ENCODE measurements around the gene MTERF1.

The MTERF1 gene

GRCh38 chr7:91922857-91923256 is 42.4 kb upstream of the MTERF1 start:
- TF ChIP-seq POLR2AphosphoS5 (IDR thresholded peaks at IDR 0.05; ENCODE audit: low read depth), result no peak
- TF ChIP-seq REST (IDR thresholded peaks at IDR 0.05; ENCODE audit: insufficient replicate concordance, low read depth), result no peak
- TF ChIP-seq CTCF (IDR thresholded peaks at IDR 0.05; ENCODE audit: insufficient read depth, low read length), result no peak
- no peak for TF ChIP-seq GABPA (IDR thresholded peaks at IDR 0.05; ENCODE audit: low read depth)
- TF ChIP-seq SPI1 (IDR thresholded peaks at IDR 0.05; ENCODE audit: borderline replicate concordance, low read depth), result no peak
- no peak for DNase-seq (ENCODE audit: low read depth in 1 of 2, low spot score in 1 of 2)
- Histone ChIP-seq H3K27ac (replicated peaks) (no peak overlapping the region), H3K27me3 (ENCODE audit: insufficient read depth, poor library complexity, severe bottlenecking) (no peaks in the 10 kb centered on the region), H3K4me3 (replicated peaks; ENCODE audit: insufficient read depth, low read length) (no peak overlapping the region)

GRCh38 chr7:91918356-91918755 is 37.9 kb upstream of the MTERF1 start:
- DNase-seq (ENCODE audit: low read depth in 1 of 2, low spot score in 1 of 2), result no peak
- Histone ChIP-seq H3K27me3 (ENCODE audit: insufficient read depth, poor library complexity, severe bottlenecking) (no peaks in the 10 kb centered on the region), H3K4me3 (replicated peaks; ENCODE audit: insufficient read depth, low read length) (no peak overlapping the region), H3K27ac (replicated peaks) (no peak overlapping the region)
- no peak for TF ChIP-seq REST (IDR thresholded peaks at IDR 0.05; ENCODE audit: insufficient replicate concordance, low read depth)
- no peak for TF ChIP-seq SPI1 (IDR thresholded peaks at IDR 0.05; ENCODE audit: borderline replicate concordance, low read depth)
- TF ChIP-seq CTCF (IDR thresholded peaks at IDR 0.05; ENCODE audit: insufficient read depth, low read length), result no peak
- TF ChIP-seq POLR2AphosphoS5 (IDR thresholded peaks at IDR 0.05; ENCODE audit: low read depth), result no peak
- no peak for TF ChIP-seq GABPA (IDR thresholded peaks at IDR 0.05; ENCODE audit: low read depth)

GRCh38 chr7:91916051-91916440 is 35.5 kb upstream of the MTERF1 start:
- no peak overlapping the region for H3K4me3 ChIP-seq (replicated peaks; ENCODE audit: insufficient read depth, low read length)
- DNase-seq (ENCODE audit: low read depth in 1 of 2, low spot score in 1 of 2), result no peak
- no peak overlapping the region for H3K27ac ChIP-seq (replicated peaks)
- no peaks in the 10 kb centered on the region for H3K27me3 ChIP-seq (ENCODE audit: insufficient read depth, poor library complexity, severe bottlenecking)
- TF ChIP-seq CTCF (IDR thresholded peaks at IDR 0.05; ENCODE audit: insufficient read depth, low read length) (no peak), SPI1 (IDR thresholded peaks at IDR 0.05; ENCODE audit: borderline replicate concordance, low read depth) (no peak), POLR2AphosphoS5 (IDR thresholded peaks at IDR 0.05; ENCODE audit: low read depth) (no peak), REST (IDR thresholded peaks at IDR 0.05; ENCODE audit: insufficient replicate concordance, low read depth) (no peak), GABPA (IDR thresholded peaks at IDR 0.05; ENCODE audit: low read depth) (no peak)
